Ovary (tissue), 9 donors: Measurements from ENCODE around the gene LIAS. TPM values are rescaled to one million over a fixed set of nuclear protein-coding genes. Genes with fewer than 3 reads are reported as not detected.

Experiments
- DNase-seq, 5 donors: peaks; one replicate each; pipeline ENCODE4 v3.0.0-alpha.2; 2019 to 2020
- H3K27ac ChIP-seq, 2 donors: fragments of 200-600 bp; one replicate each; pipeline versions ENCODE4 v1.5.1 to v1.8.0; 2019 to 2022
- H3K27me3 ChIP-seq: fragments of 200-600 bp; one replicate; pipeline ENCODE4 v1.8.0; 2022
- H3K36me3 ChIP-seq: fragments of 200-600 bp; sonication (generic); one replicate; pipeline ENCODE4 v1.5.1; 2019
- H3K4me1 ChIP-seq: one replicate; pipeline ENCODE4 v1.8.1; 2013; ENCODE audit warnings: mild to moderate bottlenecking, moderate library complexity; ENCODE audit not compliant: insufficient read depth
- H3K4me3 ChIP-seq: fragments of 200-600 bp; sonication (generic); one replicate; pipeline ENCODE4 v1.5.1; 2017
- H3K9me3 ChIP-seq, 2 donors: fragments of 200-600 bp in 1 of 2; sonication (generic) in 1 of 2; one replicate each; pipeline versions ENCODE4 v1.5.1 to v1.8.1; 2013 to 2019; ENCODE audit warnings: mild to moderate bottlenecking in 1 of 2, moderate library complexity in 1 of 2
- CTCF ChIP-seq, 3 donors: fragments of 450-650 bp in 2 of 3; fragments of 200-600 bp in 1 of 3; IDR thresholded peaks; one replicate each; pipeline versions ENCODE4 v1.5.1 to v1.8.0; 2016 to 2022; ENCODE audit warnings: antibody characterized with exemption in 3 of 3, mild to moderate bottlenecking in 1 of 3
- EP300 ChIP-seq: sonication (generic); formaldehyde crosslinking; IDR thresholded peaks from one replicate; pipeline ENCODE4 v1.6.1; 2017; ENCODE audit warnings: antibody characterized with exemption
- POLR2A ChIP-seq: fragments of 450-650 bp; IDR thresholded peaks from one replicate; pipeline ENCODE4 v1.6.1; 2017; ENCODE audit warnings: antibody characterized with exemption, mild to moderate bottlenecking, moderate library complexity
- WGBS, 3 donors: extraction: QIAGEN DNeasy Blood & Tissue Kit in 1 of 3; methylation state at CpG; one replicate each; pipeline versions ENCODE4 v1.1.5 to v1.1.7; 2013 to 2017; 5-methylcytosine and 5-hydroxymethylcytosine counted together
- intact Hi-C, 4 donors: fragments of 100-400 bp; cut with DNase I; formaldehyde crosslinking; loops; one replicate each; pipeline versions ENCODE4 v1.11.0 to v1.15.1; 2022 to 2023
- polyA plus RNA-seq, 2 donors: library from polyadenylated mRNA; stranded (reverse); fragments of 200-250 nt in 1 of 2; fragments of 350-450 nt in 1 of 2; fragmentation: Illumina TruSeq in 1 of 2; extraction: RNeasy Lipid Tissue Mini Kit (QIAGEN cat#74804) in 1 of 2; gene quantifications; one replicate each; pipeline ENCODE4 v1.2.3, GENCODE V29; 2013 to 2014
- total RNA-seq, 7 donors: library from RNA; depleted of rRNA in 2 of 7; stranded (reverse); fragments of >200 nt in 2 of 7; fragmentation: NEBNext Ultra II Directional in 3 of 7; extraction: Animal tissue kit (Norgen Biotek cat#: 25700) in 3 of 7; gene quantifications; one replicate each; pipeline versions ENCODE4 v1.1.0 to v1.2.4, GENCODE V29; 2016 to 2023
- donor health status: DM: no; HTN: no; CAD: no; lungs with moderate emphysema.
- donor health status: DM: no; HTN: no; CAD: no.
- donor health status: Bipolar disorder and iron deficiency.
- donor health status: DM: yes; HTN: yes; CAD: no.
- donor health status: DM: no; HTN: no; CAD: no.
- donor health status: DM: yes; HTN: yes; CAD: no.

LIAS gene
- total and polyA plus RNA-seq, 9 donors, result 12.7 to 32.4 (median 17.5) TPM

- Histone ChIP-seq H3K4me1 (peaks cover 4% of the 10 kb centered on the region), H3K9me3 (no peaks in the 10 kb centered on the region), H3K27ac (no peak overlapping the region), H3K27me3 (no peaks in the 10 kb centered on the region), H3K36me3 (peaks cover 2% of the 10 kb centered on the region), H3K4me3 (no peak overlapping the region)
- intact Hi-C loops, result no loop called here
- WGBS, 3 donors, result 76 to 83% (median 82%) methylated on average over 6 of the region's 6 CpGs
- DNase-seq, result no peak
- TF ChIP-seq CTCF (IDR thresholded peaks at IDR 0.05), result no peak
- no peak for TF ChIP-seq POLR2A
- no peak for TF ChIP-seq EP300
Observed at GRCh38 chr4:39452153-39452859, 6.5 kb upstream of the LIAS start.

GRCh38 chr4:39452860-39453587 is 5.8 kb upstream of the LIAS start:
- H3K4me3 ChIP-seq, result no peak overlapping the region
- no peaks in the 10 kb centered on the region for H3K27me3 ChIP-seq
- H3K4me1 ChIP-seq, result peaks cover 3% of the 10 kb centered on the region
- intact Hi-C loops, result no loop called here
- WGBS, 3 donors, result 77 to 81% (median 81%) methylated on average over 11 of the region's 11 CpGs
- no peak overlapping the region for H3K27ac ChIP-seq
- TF ChIP-seq POLR2A, result no peak
- no peak for TF ChIP-seq EP300
- TF ChIP-seq CTCF (IDR thresholded peaks at IDR 0.05), result no peak
- no peak for DNase-seq
- H3K36me3 ChIP-seq, result peaks cover 2% of the 10 kb centered on the region
- H3K9me3 ChIP-seq, result no peaks in the 10 kb centered on the region

- H3K4me3 ChIP-seq, result no peak overlapping the region
- DNase-seq, result no peak
- intact Hi-C loops, result no loop called here
- no peak overlapping the region for H3K27ac ChIP-seq
- no peak for TF ChIP-seq POLR2A
- no peak for TF ChIP-seq EP300
- TF ChIP-seq CTCF (IDR thresholded peaks at IDR 0.05), result no peak
- peaks cover 2% of the 10 kb centered on the region for H3K36me3 ChIP-seq
- H3K27me3 ChIP-seq, result no peaks in the 10 kb centered on the region
- WGBS, 3 donors, result 54 to 67% (median 65%) methylated on average over 2 of the region's 2 CpGs
- no peaks in the 10 kb centered on the region for H3K9me3 ChIP-seq
- peaks cover 3% of the 10 kb centered on the region for H3K4me1 ChIP-seq
Observed at GRCh38 chr4:39453738-39454137, 5.1 kb upstream of the LIAS start.

- peaks cover 2% of the 10 kb centered on the region for H3K36me3 ChIP-seq
- TF ChIP-seq EP300, result no peak
- no peak for TF ChIP-seq POLR2A
- no peak for TF ChIP-seq CTCF (IDR thresholded peaks at IDR 0.05)
- H3K4me3 ChIP-seq, result no peak overlapping the region
- no peak overlapping the region for H3K27ac ChIP-seq
- WGBS, 3 donors, result 82 to 86% (median 83%) methylated on average over 6 of the region's 6 CpGs
- DNase-seq, result no peak
- no peaks in the 10 kb centered on the region for H3K9me3 ChIP-seq
- no peaks in the 10 kb centered on the region for H3K27me3 ChIP-seq
- intact Hi-C loops, result loop anchor here in 1 of 4 donors (5.0 kb wide), 1 partner anchor 187 kb away; no protein-coding TSS in a partner anchor
- H3K4me1 ChIP-seq, result peaks cover 3% of the 10 kb centered on the region
Observed at GRCh38 chr4:39455486-39455885, 3.4 kb upstream of the LIAS start.
